ENCODE measurements around the gene ATXN10. TPM values are rescaled to one million over a fixed set of nuclear protein-coding genes. Genes with fewer than 3 reads are reported as not detected.

Gene ATXN10
- total and polyA plus RNA-seq, 2 experiments from 2014 or later: 99.0 to 163 TPM

DNA sequence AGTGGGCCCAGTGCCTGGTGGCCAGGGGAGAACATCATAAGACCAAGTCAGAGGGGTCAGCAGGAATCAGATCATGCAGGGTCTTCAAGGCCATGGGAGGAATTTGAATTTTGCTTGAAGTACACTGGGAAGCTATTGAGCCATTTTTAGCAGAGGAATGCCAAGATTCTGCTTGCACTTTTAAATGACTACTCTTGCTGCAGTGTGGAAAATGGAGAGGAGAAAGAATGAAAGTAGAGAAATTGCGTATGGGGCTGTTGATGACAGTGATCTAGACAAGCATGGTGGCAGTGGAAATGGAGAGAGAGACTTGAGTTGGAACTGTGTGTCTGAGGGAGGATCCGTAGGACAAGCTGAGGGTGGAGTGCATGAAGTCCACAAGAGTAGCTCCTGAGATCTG, 177.3 kb downstream of the ATXN10 start:
- Mint-ChIP-seq H3K27me3 (ENCODE audit: insufficient read depth, low read depth, poor library complexity) (peaks cover 10% of the 10 kb centered on the region), H3K27ac (no peak overlapping the region), H3K4me1 (peaks cover 29% of the 10 kb centered on the region), H3K4me3 (no peak overlapping the region), H3K9me3 (peaks cover 5% of the 10 kb centered on the region; the same call in 2 of the 3 replicates), H3K36me3 (ENCODE audit: low read depth) (peaks cover 37% of the 10 kb centered on the region)
- H2AFZ ChIP-seq: no peak overlapping the region
- TF ChIP-seq ZNF331 (CRISPR knock-in tag; IDR thresholded peaks at IDR 0.05; ENCODE audit: low read depth) (no peak), EZH2phosphoT487 (IDR thresholded peaks at IDR 0.05; ENCODE audit: unreplicated experiment) (no peak), STAT1 (IDR thresholded peaks at IDR 0.05; ENCODE audit: unreplicated experiment) (no peak), POLR2AphosphoS5 (IDR thresholded peaks at IDR 0.05; ENCODE audit: low read depth) (no peak), ZNF114 (CRISPR knock-in tag; IDR thresholded peaks at IDR 0.05) (no peak)
- TF ChIP-seq, protein P1, sequence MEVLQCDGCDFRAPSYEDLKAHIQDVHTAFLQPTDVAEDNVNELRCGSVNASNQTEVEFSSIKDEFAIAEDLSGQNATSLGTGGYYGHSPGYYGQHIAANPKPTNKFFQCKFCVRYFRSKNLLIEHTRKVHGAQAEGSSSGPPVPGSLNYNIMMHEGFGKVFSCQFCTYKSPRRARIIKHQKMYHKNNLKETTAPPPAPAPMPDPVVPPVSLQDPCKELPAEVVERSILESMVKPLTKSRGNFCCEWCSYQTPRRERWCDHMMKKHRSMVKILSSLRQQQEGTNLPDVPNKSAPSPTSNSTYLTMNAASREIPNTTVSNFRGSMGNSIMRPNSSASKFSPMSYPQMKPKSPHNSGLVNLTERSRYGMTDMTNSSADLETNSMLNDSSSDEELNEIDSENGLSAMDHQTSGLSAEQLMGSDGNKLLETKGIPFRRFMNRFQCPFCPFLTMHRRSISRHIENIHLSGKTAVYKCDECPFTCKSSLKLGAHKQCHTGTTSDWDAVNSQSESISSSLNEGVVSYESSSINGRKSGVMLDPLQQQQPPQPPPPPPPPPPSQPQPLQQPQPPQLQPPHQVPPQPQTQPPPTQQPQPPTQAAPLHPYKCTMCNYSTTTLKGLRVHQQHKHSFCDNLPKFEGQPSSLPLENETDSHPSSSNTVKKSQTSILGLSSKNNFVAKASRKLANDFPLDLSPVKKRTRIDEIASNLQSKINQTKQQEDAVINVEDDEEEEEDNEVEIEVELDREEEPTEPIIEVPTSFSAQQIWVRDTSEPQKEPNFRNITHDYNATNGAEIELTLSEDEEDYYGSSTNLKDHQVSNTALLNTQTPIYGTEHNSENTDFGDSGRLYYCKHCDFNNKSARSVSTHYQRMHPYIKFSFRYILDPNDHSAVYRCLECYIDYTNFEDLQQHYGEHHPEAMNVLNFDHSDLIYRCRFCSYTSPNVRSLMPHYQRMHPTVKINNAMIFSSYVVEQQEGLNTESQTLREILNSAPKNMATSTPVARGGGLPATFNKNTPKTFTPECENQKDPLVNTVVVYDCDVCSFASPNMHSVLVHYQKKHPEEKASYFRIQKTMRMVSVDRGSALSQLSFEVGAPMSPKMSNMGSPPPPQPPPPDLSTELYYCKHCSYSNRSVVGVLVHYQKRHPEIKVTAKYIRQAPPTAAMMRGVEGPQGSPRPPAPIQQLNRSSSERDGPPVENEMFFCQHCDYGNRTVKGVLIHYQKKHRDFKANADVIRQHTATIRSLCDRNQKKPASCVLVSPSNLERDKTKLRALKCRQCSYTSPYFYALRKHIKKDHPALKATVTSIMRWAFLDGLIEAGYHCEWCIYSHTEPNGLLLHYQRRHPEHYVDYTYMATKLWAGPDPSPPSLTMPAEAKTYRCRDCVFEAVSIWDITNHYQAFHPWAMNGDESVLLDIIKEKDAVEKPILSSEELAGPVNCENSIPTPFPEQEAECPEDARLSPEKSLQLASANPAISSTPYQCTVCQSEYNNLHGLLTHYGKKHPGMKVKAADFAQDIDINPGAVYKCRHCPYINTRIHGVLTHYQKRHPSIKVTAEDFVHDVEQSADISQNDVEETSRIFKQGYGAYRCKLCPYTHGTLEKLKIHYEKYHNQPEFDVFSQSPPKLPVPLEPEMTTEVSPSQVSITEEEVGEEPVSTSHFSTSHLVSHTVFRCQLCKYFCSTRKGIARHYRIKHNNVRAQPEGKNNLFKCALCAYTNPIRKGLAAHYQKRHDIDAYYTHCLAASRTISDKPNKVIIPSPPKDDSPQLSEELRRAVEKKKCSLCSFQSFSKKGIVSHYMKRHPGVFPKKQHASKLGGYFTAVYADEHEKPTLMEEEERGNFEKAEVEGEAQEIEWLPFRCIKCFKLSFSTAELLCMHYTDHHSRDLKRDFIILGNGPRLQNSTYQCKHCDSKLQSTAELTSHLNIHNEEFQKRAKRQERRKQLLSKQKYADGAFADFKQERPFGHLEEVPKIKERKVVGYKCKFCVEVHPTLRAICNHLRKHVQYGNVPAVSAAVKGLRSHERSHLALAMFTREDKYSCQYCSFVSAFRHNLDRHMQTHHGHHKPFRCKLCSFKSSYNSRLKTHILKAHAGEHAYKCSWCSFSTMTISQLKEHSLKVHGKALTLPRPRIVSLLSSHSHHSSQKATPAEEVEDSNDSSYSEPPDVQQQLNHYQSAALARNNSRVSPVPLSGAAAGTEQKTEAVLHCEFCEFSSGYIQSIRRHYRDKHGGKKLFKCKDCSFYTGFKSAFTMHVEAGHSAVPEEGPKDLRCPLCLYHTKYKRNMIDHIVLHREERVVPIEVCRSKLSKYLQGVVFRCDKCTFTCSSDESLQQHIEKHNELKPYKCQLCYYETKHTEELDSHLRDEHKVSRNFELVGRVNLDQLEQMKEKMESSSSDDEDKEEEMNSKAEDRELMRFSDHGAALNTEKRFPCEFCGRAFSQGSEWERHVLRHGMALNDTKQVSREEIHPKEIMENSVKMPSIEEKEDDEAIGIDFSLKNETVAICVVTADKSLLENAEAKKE (CRISPR knock-in tag; IDR thresholded peaks at IDR 0.05): no peak
- TF ChIP-seq, protein P2, sequence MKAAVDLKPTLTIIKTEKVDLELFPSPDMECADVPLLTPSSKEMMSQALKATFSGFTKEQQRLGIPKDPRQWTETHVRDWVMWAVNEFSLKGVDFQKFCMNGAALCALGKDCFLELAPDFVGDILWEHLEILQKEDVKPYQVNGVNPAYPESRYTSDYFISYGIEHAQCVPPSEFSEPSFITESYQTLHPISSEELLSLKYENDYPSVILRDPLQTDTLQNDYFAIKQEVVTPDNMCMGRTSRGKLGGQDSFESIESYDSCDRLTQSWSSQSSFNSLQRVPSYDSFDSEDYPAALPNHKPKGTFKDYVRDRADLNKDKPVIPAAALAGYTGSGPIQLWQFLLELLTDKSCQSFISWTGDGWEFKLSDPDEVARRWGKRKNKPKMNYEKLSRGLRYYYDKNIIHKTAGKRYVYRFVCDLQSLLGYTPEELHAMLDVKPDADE (IDR thresholded peaks at IDR 0.05): no peak
- H3K27me3 ChIP-seq (ENCODE audit: insufficient read depth): no peaks in the 10 kb centered on the region
- ATAC-seq: no peak
- no peaks in the 10 kb centered on the region for H3F3A ChIP-seq (replicated peaks; ENCODE audit: low read depth)
- H3K36me3 ChIP-seq (ENCODE audit: insufficient read depth): peaks cover 10% of the 10 kb centered on the region; the same call in 1 of the 2 replicates
- no peak for DNase-seq (ENCODE audit: low spot score)
- no peak overlapping the region for H3K4me2 ChIP-seq
- peaks cover 25% of the 10 kb centered on the region for H3K4me1 ChIP-seq (ENCODE audit: insufficient read depth)
- H4K20me1 ChIP-seq (replicated peaks; ENCODE audit: insufficient read depth): 0 out of 2 replicates have a peak, but pooled peaks cover 5% of the 10 kb centered on the region
- no peak overlapping the region for H3K4me3 ChIP-seq
- no peak overlapping the region for H3K27ac ChIP-seq (ENCODE audit: low read depth)
- H3K9me2 ChIP-seq (ENCODE audit: insufficient read depth): no peaks in the 10 kb centered on the region
- H3K79me2 ChIP-seq (replicated peaks; ENCODE audit: insufficient read depth): no peaks in the 10 kb centered on the region

Measured in GM23338 (cell line).